ENCODE measurements around the gene CNGA2.

DNA sequence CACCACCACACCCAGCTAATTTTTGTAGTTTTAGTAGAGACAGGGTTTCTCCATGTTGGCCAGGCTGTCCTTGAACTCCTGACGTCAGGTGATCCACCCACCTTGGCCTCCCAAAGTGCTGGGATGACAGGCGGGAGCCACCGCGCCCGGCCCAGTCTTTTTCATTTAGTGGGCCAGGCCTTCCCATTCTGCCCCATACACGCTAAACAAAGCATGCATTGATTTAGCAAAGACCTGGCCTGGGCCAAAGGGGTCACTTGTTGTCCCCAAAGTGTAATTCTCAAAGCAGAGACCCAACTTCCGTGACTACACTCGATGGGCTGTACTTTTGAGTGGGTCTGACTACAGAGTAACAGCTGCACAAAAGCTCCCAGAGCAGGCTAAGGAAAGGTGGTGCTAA, 29.2 kb downstream of the CNGA2 start:
- TF ChIP-seq EP300 (IDR thresholded peaks at IDR 0.05) = no peak
- TF ChIP-seq, protein P1, sequence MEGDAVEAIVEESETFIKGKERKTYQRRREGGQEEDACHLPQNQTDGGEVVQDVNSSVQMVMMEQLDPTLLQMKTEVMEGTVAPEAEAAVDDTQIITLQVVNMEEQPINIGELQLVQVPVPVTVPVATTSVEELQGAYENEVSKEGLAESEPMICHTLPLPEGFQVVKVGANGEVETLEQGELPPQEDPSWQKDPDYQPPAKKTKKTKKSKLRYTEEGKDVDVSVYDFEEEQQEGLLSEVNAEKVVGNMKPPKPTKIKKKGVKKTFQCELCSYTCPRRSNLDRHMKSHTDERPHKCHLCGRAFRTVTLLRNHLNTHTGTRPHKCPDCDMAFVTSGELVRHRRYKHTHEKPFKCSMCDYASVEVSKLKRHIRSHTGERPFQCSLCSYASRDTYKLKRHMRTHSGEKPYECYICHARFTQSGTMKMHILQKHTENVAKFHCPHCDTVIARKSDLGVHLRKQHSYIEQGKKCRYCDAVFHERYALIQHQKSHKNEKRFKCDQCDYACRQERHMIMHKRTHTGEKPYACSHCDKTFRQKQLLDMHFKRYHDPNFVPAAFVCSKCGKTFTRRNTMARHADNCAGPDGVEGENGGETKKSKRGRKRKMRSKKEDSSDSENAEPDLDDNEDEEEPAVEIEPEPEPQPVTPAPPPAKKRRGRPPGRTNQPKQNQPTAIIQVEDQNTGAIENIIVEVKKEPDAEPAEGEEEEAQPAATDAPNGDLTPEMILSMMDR (IDR thresholded peaks at IDR 0.05) = no peak

Data from gastroesophageal sphincter (tissue), 3 donors.